ENCODE results near the gene ANAPC5. TPM values are rescaled to one million over a fixed set of nuclear protein-coding genes. Genes with fewer than 3 reads are reported as not detected.
A peak's percentile ranks its signal among the peaks of the same experiment; 100 is the strongest.
"Not testable (repeated sequence)": the region's sequence is repeated elsewhere in the genome, so short reads cannot be mapped to it uniquely, and the experiment has no call there.

The ANAPC5 gene, protein sequence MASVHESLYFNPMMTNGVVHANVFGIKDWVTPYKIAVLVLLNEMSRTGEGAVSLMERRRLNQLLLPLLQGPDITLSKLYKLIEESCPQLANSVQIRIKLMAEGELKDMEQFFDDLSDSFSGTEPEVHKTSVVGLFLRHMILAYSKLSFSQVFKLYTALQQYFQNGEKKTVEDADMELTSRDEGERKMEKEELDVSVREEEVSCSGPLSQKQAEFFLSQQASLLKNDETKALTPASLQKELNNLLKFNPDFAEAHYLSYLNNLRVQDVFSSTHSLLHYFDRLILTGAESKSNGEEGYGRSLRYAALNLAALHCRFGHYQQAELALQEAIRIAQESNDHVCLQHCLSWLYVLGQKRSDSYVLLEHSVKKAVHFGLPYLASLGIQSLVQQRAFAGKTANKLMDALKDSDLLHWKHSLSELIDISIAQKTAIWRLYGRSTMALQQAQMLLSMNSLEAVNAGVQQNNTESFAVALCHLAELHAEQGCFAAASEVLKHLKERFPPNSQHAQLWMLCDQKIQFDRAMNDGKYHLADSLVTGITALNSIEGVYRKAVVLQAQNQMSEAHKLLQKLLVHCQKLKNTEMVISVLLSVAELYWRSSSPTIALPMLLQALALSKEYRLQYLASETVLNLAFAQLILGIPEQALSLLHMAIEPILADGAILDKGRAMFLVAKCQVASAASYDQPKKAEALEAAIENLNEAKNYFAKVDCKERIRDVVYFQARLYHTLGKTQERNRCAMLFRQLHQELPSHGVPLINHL
- polyA plus RNA-seq = 100 to 1,000 TPM; 150 to 248 (median 157) TPM

DNA sequence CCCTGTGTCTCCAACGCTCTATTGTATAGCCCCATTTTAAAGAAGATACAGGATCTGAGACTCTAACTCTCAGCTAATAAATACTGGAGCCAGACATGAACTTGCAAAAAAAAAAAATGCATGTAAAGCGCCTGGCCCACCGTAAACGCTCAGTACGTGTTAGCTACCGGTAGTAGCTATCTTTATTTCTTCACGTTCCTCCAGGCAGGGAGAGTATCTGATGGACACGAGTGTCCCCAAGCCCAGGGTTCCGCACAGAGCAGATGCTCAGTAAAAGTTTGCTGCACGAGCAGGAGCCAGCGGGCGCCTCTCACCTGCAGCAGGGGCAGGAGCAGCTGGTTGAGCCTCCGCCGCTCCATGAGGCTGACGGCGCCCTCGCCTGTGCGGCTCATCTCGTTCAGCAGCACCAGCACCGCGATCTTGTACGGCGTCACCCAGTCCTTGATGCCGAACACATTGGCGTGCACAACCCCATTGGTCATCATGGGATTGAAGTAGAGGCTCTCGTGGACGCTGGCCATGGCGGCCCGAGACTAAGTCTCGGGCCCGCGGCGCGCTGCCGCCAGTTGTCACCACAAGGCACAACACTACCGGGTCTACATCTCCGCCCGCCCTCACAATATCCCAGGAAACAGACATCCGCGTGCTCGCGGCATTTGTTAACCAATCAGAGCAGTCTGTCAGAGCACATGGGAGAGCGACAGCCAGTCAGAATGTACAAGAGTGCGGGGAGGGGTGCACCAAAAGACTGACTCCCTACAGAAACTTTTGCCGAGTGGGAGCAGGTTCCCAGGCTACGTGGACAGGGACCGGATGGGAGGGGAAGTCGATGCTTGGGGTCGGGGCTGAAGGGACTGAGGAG is at the start of gene ANAPC5:
ANAPC5 (minus strand) TSS at position 592 of the 862 bp plus-strand sequence; CDS start at position 521, 71 bp downstream.
- Mint-ChIP-seq H3K9me3 (no peaks in the 10 kb centered on the region), H3K27me3 (ENCODE audit: low read depth in 3 of 3) (peaks cover 4 to 12% (median 6%) of the 10 kb centered on the region in 3 donors), H3K4me3 (peak within 1 kb of the TSS; percentile 88 to 96 (median 93))

DNA sequence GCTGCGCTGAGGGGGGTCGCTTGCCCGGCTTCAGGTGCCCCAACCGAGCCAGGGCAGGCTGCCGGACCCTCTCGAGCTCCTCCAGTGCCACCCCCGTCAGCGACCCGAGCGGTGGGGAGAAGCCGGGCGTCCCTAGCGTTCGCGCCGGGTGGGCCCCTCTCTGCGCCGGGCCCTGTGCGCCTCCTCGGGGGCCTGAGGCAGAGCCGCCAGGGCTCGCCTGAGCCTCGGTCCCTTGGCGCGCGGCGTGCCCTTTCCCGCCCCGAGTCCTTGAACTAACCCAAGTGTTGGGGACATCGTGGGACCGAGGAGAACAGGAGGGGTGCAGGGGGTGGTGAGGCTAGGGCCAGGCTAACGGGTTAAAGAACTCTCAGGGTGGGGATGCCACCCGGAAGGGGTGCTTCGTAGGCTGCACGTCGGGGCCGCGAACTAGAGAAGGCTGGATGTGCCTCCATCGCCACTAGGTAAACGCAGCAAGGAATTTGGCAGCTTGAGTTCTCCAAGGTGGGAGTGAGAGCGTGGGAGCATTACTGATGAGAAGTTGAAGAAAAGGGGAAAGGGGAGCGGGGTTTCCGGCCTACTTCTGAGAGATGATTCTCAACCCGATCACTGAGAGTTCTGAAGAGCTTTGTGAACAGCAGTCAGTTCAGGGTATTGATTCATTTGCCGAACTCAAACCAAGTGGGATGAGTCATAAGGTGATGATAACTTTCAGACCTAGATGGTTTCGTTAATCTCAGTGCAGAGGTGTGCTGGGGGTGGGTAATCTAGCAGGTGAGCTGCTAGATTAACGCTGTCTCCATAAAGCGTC is 48.3 kb upstream of the ANAPC5 start:
- H3K4me1 Mint-ChIP-seq = peaks cover 34 to 57% of the 10 kb centered on the region in 2 donors
- peaks cover 0 to 9% (median 0%) of the 10 kb centered on the region in 3 donors for H3K36me3 Mint-ChIP-seq
- peak overlapping the region; percentile 80 to 96 (median 95) for H3K27ac Mint-ChIP-seq
- peak in 1 of 3 donors; percentile 43 for DNase-seq
- peak overlapping the region; percentile 89 to 99 (median 96) for H3K4me3 Mint-ChIP-seq
- peaks cover 0 to 5% (median 4%) of the 10 kb centered on the region in 3 donors for H3K27me3 Mint-ChIP-seq (ENCODE audit: low read depth in 3 of 3)
- H3K9me3 Mint-ChIP-seq = no peaks in the 10 kb centered on the region

More for the DNA sequence above, at the start of gene ANAPC5:
- DNase-seq = peak; percentile 89 to 93 (median 93)
- H3K36me3 Mint-ChIP-seq = peaks cover 0 to 2% (median 0%) of the 10 kb centered on the region in 3 donors
- H3K4me1 Mint-ChIP-seq = peaks cover 38 to 54% of the 10 kb centered on the region in 2 donors
- peak within 1 kb of the TSS; percentile 90 to 99 (median 97) for H3K27ac Mint-ChIP-seq

DNA sequence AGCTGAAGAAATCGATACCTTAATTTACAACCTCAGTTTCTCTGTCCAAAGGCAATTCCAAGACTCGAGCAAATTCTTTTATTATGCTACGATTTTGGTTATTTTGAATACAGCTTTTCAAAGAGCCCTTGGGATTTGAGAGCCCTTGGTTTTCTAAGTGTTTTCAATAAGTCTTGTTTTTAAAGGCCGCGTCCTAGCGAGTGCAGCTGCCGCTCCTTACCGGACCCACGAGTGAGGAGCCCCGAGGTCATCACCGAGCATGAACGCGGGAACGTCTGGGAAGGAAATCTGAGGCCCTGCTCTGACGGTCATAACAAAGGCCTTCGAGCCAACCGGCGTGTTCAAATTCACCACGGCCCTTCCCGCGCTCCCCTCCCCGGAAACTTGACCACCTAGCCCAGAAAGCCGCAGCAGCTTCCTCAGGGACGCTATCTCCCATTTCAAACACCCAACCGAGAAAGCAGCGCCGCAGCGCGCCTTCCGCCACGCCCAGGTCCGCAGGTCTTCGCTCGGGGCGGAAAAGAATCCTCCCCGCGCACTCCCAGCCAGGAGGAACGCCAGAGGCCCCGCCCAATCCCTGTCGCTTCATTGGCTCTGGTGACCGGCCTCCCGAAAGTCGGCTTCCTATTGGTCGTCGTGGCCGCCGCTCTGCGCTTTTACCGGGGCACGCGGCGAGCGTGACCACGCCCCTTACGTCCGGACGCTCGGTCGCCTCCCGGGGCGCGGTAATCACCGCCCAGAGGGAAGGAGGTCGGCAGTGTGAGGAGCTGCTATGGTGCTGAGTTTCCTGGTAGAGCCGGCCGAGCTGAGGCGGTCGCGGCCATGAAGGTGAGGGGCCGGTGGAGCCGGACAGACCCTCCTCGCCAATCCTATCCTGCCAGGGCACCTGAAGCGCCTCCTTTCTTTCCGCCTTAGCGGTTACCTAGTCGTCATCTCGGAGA is 47.5 kb upstream of the ANAPC5 start, which contains the start of gene RNF34:
RNF34 (plus strand) TSS at position 728 of the 941 bp plus-strand sequence; CDS start at position 823, 95 bp downstream.
- Mint-ChIP-seq H3K4me3 (peak within 1 kb of the TSS; percentile 89 to 99 (median 96)), H3K9me3 (no peaks in the 10 kb centered on the region), H3K4me1 (peaks cover 34 to 52% of the 10 kb centered on the region in 2 donors), H3K27me3 (ENCODE audit: low read depth in 3 of 3) (peaks cover 0 to 5% (median 4%) of the 10 kb centered on the region in 3 donors), H3K27ac (peak within 1 kb of the TSS; percentile 80 to 96 (median 95)), H3K36me3 (peaks cover 0 to 5% (median 0%) of the 10 kb centered on the region in 3 donors)
- peak; percentile 96 to 97 (median 97) for DNase-seq

DNA sequence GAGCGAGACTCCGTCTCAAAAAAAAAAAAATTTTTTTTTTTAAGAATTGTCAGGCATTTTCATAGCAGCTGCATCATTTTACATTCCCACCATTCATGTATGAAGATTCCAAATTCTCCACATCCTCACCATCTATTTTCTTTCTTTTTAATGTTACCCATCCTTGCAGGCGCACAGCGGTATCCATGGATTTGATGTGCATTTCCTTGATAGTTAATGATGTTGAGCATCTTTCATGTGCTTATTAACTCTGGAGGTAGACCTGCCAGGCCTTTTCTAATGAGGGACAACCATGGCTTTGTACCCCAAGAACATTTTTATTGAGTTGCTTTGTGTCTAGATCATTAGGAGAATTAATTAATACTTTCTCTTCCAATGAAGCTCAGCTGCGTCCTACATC is 46.1 kb upstream of the ANAPC5 start:
- H3K4me1 Mint-ChIP-seq = peaks cover 34 to 44% of the 10 kb centered on the region in 2 donors
- H3K4me3 Mint-ChIP-seq = peak overlapping the region; percentile 58 to 99 (median 93)
- peak overlapping the region in 1 of 6 donors; percentile 80 for H3K27ac Mint-ChIP-seq
- no peaks in the 10 kb centered on the region for H3K9me3 Mint-ChIP-seq
- no peak for DNase-seq
- peaks cover 0 to 5% (median 4%) of the 10 kb centered on the region in 3 donors for H3K27me3 Mint-ChIP-seq (ENCODE audit: low read depth in 3 of 3)
- H3K36me3 Mint-ChIP-seq = no peaks in the 10 kb centered on the region

DNA sequence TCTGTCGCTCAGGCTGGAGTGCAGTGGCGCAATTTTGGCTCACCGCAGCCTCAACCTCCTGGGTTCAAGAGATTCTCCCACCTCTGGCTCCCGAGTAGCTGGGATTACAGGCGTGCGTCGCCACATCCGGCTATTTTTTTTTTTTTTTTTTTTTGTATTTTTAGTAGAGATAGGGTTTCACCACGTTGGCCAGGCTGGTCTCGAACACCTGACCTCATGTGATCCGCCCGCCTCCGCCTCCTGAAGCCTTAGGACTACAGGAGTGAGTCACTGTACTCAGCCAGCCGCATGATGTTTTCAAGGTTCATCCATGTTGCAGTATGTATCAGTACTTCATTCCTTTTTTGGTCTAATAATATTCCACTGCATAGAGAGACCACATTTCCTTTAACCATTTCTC is 45.3 kb upstream of the ANAPC5 start:
- H3K36me3 Mint-ChIP-seq = no peaks in the 10 kb centered on the region
- peaks cover 30 to 38% of the 10 kb centered on the region in 2 donors for H3K4me1 Mint-ChIP-seq
- H3K9me3 Mint-ChIP-seq = no peaks in the 10 kb centered on the region
- peaks cover 0 to 5% (median 4%) of the 10 kb centered on the region in 3 donors for H3K27me3 Mint-ChIP-seq (ENCODE audit: low read depth in 3 of 3)
- H3K4me3 Mint-ChIP-seq = no peak overlapping the region
- no peak overlapping the region for H3K27ac Mint-ChIP-seq
- no peak for DNase-seq

DNA sequence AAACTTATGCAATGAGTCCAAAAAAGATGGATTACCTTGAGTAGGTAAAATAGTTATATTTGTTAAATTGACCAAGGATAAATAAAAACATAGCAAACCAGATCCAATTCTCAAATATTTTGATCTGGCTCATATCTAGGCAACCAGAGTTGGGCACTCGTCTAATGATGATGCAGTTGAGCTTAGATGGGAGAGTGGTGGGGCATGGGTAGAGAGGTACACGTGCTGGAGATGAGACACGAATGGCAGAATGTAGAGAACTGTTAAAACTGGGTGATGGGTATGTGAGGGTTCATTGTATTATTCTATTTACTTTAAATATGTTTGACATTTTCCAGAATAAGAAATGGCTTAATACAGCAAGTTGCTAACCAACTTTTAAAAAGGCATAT is 40.1 kb upstream of the ANAPC5 start:
- H3K27ac Mint-ChIP-seq = peak overlapping the region in 3 of 6 donors; percentile 51 to 84 (median 67)
- no peaks in the 10 kb centered on the region for H3K9me3 Mint-ChIP-seq
- no peak overlapping the region for H3K4me3 Mint-ChIP-seq
- peaks cover 0 to 4% (median 0%) of the 10 kb centered on the region in 3 donors for H3K36me3 Mint-ChIP-seq
- no peak for DNase-seq
- H3K27me3 Mint-ChIP-seq (ENCODE audit: low read depth in 3 of 3) = peaks cover 0 to 2% (median 0%) of the 10 kb centered on the region in 3 donors
- peaks cover 8 to 10% of the 10 kb centered on the region in 2 donors for H3K4me1 Mint-ChIP-seq

DNA sequence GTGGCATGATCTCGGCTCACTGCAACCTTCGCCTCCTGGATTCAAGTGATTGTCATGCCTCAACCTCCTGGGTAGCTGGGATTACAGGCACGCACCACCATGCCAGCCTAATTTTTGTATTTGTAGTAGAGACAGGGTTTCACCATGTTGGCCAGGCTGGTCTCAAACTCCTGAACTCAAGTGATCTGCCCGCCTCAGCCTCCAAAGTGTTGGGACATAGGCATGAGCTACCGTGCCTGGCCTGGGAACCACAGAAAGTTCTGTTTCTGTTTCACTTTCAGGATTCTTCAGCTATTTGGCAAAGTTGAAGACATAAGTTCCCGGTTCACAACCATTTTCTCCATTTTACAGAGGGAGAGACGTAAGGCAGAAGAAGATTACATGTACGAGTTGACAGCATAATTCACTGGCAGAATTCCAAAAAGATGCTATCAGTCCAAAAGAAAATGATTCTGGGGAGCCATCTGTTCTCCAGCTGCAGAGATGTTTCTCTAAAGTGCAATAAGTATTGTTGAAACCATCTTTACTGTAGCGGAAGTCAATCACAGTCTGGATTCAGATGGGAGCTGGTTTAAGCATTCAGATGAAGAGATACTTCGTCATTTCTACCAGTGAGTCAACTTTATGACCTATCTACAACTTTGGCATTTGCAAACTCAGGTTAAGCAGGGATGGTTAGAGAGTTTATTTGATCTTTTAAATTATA is 39.6 kb upstream of the ANAPC5 start:
- Mint-ChIP-seq H3K36me3 (peaks cover 0 to 4% (median 0%) of the 10 kb centered on the region in 3 donors), H3K4me1 (peaks cover 8 to 10% of the 10 kb centered on the region in 2 donors), H3K27me3 (ENCODE audit: low read depth in 3 of 3) (peaks cover 0 to 2% (median 0%) of the 10 kb centered on the region in 3 donors), H3K9me3 (no peaks in the 10 kb centered on the region), H3K27ac (peak overlapping the region; percentile 19 to 84 (median 54)), H3K4me3 (peak overlapping the region; percentile 13 to 80 (median 42))
- DNase-seq = peak; percentile 31 to 49 (median 37)

DNA sequence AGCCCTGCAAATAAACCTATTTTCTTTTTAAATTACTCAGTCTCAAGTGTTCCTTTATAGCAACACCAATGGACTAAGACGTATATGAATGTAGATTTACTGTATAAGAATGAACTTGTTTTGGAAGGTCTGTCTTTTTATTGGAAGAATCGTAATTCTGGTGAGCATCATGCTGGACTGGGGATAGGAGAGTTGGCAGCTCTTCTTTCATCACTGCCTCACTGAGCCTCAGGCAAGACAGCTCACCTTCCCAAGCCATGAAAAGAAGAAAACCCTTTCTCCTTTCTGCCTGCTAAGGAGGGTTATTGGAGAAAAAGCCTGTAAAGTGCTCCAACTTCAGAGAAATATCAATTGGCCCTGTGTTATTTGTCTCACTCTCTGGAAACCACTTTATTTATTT is 38.6 kb upstream of the ANAPC5 start:
- no peaks in the 10 kb centered on the region for H3K9me3 Mint-ChIP-seq
- H3K27me3 Mint-ChIP-seq (ENCODE audit: low read depth in 3 of 3) = peaks cover 0 to 2% (median 0%) of the 10 kb centered on the region in 3 donors
- DNase-seq = no peak
- no peak overlapping the region for H3K4me3 Mint-ChIP-seq
- H3K36me3 Mint-ChIP-seq = peaks cover 0 to 4% (median 0%) of the 10 kb centered on the region in 3 donors
- peaks cover 8 to 10% of the 10 kb centered on the region in 2 donors for H3K4me1 Mint-ChIP-seq
- H3K27ac Mint-ChIP-seq = no peak overlapping the region

DNA sequence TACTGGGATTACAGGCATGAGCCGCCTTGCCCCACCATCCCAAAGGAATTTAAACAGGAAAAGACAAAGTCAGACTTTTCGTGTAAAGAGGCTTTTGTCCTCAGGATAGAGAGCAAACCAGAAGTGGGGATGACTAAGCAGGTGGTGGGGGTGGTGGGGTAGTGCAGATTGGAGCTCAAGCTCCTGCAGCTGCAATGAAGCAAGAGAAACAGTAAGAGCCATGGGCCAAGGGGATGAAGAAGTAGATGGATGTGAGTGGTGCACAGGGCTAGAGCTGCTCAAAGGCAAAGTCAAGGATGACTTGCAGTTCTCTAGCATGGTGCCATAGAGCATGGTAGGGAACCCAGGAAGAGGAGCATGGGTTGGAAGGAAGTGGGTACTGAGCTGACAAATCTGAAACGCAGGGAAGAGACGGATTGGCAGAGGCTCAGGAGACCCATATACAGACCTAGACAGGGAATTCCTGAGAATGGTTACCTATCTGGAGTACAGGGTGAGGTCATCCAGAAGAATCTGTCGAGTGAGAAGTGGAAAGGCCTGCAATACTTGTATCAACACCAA is 36.3 kb upstream of the ANAPC5 start:
- Mint-ChIP-seq H3K36me3 (peaks cover 0 to 4% (median 0%) of the 10 kb centered on the region in 3 donors), H3K27me3 (ENCODE audit: low read depth in 3 of 3) (peaks cover 0 to 5% (median 2%) of the 10 kb centered on the region in 3 donors), H3K4me1 (peaks cover 8 to 10% of the 10 kb centered on the region in 2 donors), H3K9me3 (no peaks in the 10 kb centered on the region), H3K27ac (peak overlapping the region in 1 of 6 donors; percentile 2), H3K4me3 (no peak overlapping the region)
- no peak for DNase-seq

DNA sequence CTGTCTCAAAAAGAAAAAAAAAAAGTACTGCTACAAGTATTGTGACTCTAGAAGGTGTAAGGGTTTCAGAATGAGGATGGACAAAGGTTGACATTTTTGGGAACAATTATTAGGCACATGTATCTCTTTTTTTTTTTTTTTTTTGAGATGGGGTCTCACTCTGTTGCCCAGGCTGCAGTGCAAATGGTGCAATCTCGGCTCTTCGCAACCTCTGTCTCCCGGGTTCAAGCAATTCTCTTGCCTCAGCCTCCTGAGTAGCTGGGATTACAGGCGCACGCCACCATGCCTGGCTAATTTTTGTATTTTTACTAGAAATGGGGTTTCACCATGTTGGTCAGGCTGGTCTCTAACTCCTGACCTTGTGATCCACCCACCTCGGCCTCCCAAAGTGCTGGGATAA is 32.7 kb upstream of the ANAPC5 start:
- H3K36me3 Mint-ChIP-seq; H3K27ac Mint-ChIP-seq; H3K4me1 Mint-ChIP-seq; H3K4me3 Mint-ChIP-seq; DNase-seq; H3K27me3 Mint-ChIP-seq (ENCODE audit: low read depth in 3 of 3); H3K9me3 Mint-ChIP-seq: not testable (repeated sequence)

DNA sequence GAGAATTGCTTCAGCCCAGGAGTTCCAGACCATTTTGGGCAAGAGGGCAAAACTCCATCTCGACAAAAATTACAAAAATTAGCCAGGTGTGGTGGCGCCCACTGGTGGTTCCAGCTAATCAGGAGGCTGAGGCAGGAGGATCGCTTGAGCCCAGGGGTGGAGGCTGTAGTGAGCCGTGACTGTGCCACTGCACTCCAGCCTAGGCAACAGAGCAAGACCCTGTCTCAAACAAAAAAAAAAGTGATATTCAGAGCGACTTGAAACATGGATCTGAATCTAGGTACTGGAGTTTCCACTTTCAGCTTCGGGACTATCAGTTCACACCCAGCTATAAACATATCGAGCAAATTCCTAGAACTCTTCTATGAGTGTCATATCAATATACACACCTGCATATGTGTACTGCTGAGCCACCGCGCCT is 31.4 kb upstream of the ANAPC5 start:
- Mint-ChIP-seq H3K27ac (no peak overlapping the region), H3K4me3 (no peak overlapping the region), H3K36me3 (peaks cover 0 to 1% (median 0%) of the 10 kb centered on the region in 3 donors), H3K27me3 (ENCODE audit: low read depth in 3 of 3) (peaks cover 0 to 4% (median 2%) of the 10 kb centered on the region in 3 donors), H3K4me1 (no peaks in the 10 kb centered on the region), H3K9me3 (no peaks in the 10 kb centered on the region)
- no peak for DNase-seq

Measured in immature natural killer cell (primary cell).